PC-9 (cell line): ENCODE data around the gene SUV39H1.

Experiments used
- EZH2 ChIP-seq: fragments of 200-600 bp; sonication (generic); IDR thresholded peaks from 2 replicates; pipeline ENCODE4 v1.8.0; 2017; ENCODE audit warnings: antibody characterized with exemption, low read depth
- TF ChIP-seq, protein P1 (sequence below): fragments of 200-600 bp; sonication (generic); conservative IDR thresholded peaks from 2 replicates; pipeline ENCODE4 v1.6.1; 2017; ENCODE audit warnings: mixed run types, antibody characterized with exemption, mild to moderate bottlenecking, moderate library complexity

DNA sequence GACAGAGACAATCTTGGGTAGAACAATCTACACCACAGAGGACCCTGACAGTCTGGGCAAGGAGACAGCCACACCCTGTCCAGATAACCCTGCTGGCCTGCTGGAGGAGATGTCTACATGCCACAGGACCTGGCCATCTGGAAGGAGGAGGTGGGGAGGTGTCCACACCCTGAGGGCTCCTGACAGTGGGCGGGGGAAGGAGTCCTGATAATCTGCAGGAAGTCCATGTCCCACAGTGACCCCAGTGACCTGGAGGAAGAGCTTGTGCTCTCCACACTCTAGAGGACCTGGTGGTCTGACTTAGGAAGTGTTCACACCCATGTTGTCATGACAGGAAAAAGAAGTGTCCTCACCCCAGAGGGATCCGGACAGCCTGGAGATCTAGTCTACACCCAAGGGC is 5.5 kb downstream of the SUV39H1 start:
- TF ChIP-seq, protein P1, sequence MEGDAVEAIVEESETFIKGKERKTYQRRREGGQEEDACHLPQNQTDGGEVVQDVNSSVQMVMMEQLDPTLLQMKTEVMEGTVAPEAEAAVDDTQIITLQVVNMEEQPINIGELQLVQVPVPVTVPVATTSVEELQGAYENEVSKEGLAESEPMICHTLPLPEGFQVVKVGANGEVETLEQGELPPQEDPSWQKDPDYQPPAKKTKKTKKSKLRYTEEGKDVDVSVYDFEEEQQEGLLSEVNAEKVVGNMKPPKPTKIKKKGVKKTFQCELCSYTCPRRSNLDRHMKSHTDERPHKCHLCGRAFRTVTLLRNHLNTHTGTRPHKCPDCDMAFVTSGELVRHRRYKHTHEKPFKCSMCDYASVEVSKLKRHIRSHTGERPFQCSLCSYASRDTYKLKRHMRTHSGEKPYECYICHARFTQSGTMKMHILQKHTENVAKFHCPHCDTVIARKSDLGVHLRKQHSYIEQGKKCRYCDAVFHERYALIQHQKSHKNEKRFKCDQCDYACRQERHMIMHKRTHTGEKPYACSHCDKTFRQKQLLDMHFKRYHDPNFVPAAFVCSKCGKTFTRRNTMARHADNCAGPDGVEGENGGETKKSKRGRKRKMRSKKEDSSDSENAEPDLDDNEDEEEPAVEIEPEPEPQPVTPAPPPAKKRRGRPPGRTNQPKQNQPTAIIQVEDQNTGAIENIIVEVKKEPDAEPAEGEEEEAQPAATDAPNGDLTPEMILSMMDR, result no peak
- no peak for TF ChIP-seq EZH2
